ENCODE measurements around the gene RPS21. TPM values are rescaled to one million over a fixed set of nuclear protein-coding genes. Genes with fewer than 3 reads are reported as not detected.

The RPS21 gene
- total and polyA plus RNA-seq, 2 donors: 1,987 to 6,072 TPM

DNA sequence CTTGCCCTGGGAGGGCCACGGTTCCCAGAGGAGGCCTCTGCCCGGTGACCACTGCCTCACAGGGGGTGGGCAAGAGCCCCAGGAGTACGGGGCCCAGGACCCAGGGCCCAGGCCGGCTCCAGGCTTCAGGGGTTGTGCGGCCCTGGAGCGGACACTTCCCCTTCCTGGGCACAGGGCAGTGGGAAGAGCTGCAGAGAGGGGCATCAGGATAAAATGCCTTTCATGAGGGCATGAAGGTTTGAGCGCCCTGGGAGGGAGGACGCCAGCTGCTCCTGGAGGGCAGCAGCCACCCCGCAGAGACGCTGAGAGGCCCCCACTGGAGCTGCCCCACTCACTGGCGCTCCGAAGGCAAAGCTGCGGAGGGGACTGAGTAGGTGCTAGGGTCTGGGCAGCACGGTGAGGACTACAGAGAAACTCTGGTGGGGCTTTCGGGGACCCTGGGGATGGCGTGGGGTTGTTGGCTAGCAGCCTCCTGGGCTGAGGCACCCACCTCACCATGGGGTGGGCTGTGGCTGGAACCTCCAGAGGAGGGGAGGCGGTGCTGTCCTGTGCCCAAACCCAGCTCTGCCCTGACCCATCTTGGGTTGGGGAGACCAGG, 30.2 kb upstream of the RPS21 start:
- peak overlapping the region in 1 of 2 donors; percentile 77 for H3K27ac ChIP-seq (ENCODE audit: low read depth in 1 of 2, low read length in 1 of 2)
- H3K4me3 ChIP-seq (ENCODE audit: low read length in 2 of 2): no peak overlapping the region
- peaks cover 0 to 25% of the 10 kb centered on the region in 2 donors for H3K4me1 ChIP-seq (ENCODE audit: control insufficient read depth in 2 of 2, insufficient read depth in 2 of 2, low read length in 2 of 2)
- no peak for DNase-seq (ENCODE audit: low read depth in 6 of 9, low spot score in 9 of 9)
- no peaks in the 10 kb centered on the region for H3K36me3 ChIP-seq (ENCODE audit: control insufficient read depth in 2 of 2, insufficient read depth in 2 of 2, low read length in 1 of 2)
- H3K9me3 ChIP-seq (ENCODE audit: control insufficient read depth in 2 of 2, insufficient read depth in 1 of 2, low read length in 1 of 2): no peaks in the 10 kb centered on the region
- WGBS: 79% methylated on average over 17 of the region's 17 CpGs
- peaks cover 0 to 5% of the 10 kb centered on the region in 2 donors for H3K27me3 ChIP-seq (ENCODE audit: control insufficient read depth in 2 of 2, insufficient read depth in 1 of 2, low read length in 1 of 2)

GRCh38 chr20:62357187-62357667, 29.7 kb upstream of the RPS21 start:
- H3K27me3 ChIP-seq (ENCODE audit: control insufficient read depth in 2 of 2, insufficient read depth in 1 of 2, low read length in 1 of 2): peaks cover 0 to 5% of the 10 kb centered on the region in 2 donors
- no peaks in the 10 kb centered on the region for H3K9me3 ChIP-seq (ENCODE audit: control insufficient read depth in 2 of 2, insufficient read depth in 1 of 2, low read length in 1 of 2)
- H3K36me3 ChIP-seq (ENCODE audit: control insufficient read depth in 2 of 2, insufficient read depth in 2 of 2, low read length in 1 of 2): no peaks in the 10 kb centered on the region
- no peak overlapping the region for H3K27ac ChIP-seq (ENCODE audit: low read depth in 1 of 2, low read length in 1 of 2)
- H3K4me1 ChIP-seq (ENCODE audit: control insufficient read depth in 2 of 2, insufficient read depth in 2 of 2, low read length in 2 of 2): peaks cover 0 to 25% of the 10 kb centered on the region in 2 donors
- 39% methylated on average over 25 of the region's 25 CpGs for WGBS
- no peak for DNase-seq (ENCODE audit: low read depth in 6 of 9, low spot score in 9 of 9)
- no peak overlapping the region for H3K4me3 ChIP-seq (ENCODE audit: low read length in 2 of 2)

DNA sequence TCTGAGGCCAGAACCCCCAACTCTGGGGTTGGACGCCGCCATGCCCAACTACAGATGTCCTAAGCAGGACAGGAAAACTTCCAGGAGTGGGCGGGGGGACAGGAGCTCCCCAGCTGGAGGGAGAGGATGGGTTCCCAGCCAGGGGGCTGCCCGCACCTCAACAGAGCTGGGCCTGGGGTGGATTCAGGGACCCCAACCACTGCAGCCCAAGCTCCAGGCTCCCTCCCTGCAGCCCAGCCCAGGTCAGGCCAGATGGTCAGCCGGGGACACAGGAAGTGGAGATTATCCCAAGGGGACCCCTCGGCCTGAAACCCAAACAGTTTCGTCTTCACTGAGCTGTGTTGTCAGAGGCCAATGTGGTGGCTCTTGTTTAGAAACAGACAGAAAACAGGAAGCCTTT, 29.2 kb upstream of the RPS21 start:
- H3K36me3 ChIP-seq (ENCODE audit: control insufficient read depth in 2 of 2, insufficient read depth in 2 of 2, low read length in 1 of 2): no peaks in the 10 kb centered on the region
- H3K4me1 ChIP-seq (ENCODE audit: control insufficient read depth in 2 of 2, insufficient read depth in 2 of 2, low read length in 2 of 2): peaks cover 0 to 25% of the 10 kb centered on the region in 2 donors
- no peak for DNase-seq (ENCODE audit: low read depth in 6 of 9, low spot score in 9 of 9)
- no peak overlapping the region for H3K4me3 ChIP-seq (ENCODE audit: low read length in 2 of 2)
- peak overlapping the region in 1 of 2 donors; percentile 31 for H3K27ac ChIP-seq (ENCODE audit: low read depth in 1 of 2, low read length in 1 of 2)
- 79% methylated on average over 7 of the region's 7 CpGs for WGBS
- H3K9me3 ChIP-seq (ENCODE audit: control insufficient read depth in 2 of 2, insufficient read depth in 1 of 2, low read length in 1 of 2): no peaks in the 10 kb centered on the region
- H3K27me3 ChIP-seq (ENCODE audit: control insufficient read depth in 2 of 2, insufficient read depth in 1 of 2, low read length in 1 of 2): peaks cover 0 to 5% of the 10 kb centered on the region in 2 donors

DNA sequence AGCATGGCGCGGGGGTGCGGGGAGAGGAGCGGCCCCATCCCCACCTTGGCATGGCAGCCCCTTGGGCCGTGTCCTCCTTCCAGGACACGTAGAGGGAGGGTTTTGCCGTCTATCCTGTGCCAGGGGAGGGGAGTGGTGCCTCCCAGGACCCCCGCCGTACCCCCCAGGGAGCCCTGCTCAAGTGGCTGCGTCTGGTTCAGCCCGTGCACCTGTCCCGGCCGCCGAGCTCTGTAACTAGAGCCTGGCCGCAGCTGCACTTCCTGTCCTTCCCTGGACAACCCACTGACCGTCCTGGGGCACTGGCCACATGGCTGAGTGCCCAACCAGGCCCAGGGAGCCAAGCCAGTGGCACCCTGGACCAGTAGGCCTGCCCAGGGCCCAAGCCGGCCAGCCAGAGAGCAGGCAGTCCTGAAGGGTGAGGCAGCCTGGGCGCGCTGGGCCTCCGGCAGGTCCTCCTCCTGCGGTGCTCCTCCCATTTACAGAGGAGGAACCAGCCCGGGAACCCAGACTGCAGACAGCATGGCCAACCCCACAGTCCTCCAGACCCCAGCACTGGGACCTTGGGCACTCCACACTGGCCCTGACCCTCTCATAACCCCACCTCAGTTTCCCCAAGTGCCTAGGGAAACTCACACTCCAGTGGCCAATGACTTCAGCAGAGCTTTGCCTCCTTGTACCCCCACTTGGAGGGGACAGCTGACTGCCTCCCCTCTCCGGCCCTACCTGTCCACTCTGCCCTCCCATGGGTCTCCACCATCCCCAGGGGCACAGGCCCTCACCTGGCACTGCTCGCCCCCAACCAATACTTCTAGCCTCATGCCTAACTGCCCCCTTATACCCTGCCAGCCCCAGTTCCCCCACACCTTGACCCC, 28.5 kb upstream of the RPS21 start:
- H3K36me3 ChIP-seq (ENCODE audit: control insufficient read depth in 2 of 2, insufficient read depth in 2 of 2, low read length in 1 of 2): no peaks in the 10 kb centered on the region
- H3K27ac ChIP-seq (ENCODE audit: low read depth in 1 of 2, low read length in 1 of 2): peak overlapping the region in 1 of 2 donors; percentile 15
- no peak overlapping the region for H3K4me3 ChIP-seq (ENCODE audit: low read length in 2 of 2)
- 88% methylated on average over 24 of the region's 24 CpGs for WGBS
- DNase-seq (ENCODE audit: low read depth in 6 of 9, low spot score in 9 of 9): no peak
- peaks cover 0 to 5% of the 10 kb centered on the region in 2 donors for H3K27me3 ChIP-seq (ENCODE audit: control insufficient read depth in 2 of 2, insufficient read depth in 1 of 2, low read length in 1 of 2)
- peaks cover 0 to 29% of the 10 kb centered on the region in 2 donors for H3K4me1 ChIP-seq (ENCODE audit: control insufficient read depth in 2 of 2, insufficient read depth in 2 of 2, low read length in 2 of 2)
- no peaks in the 10 kb centered on the region for H3K9me3 ChIP-seq (ENCODE audit: control insufficient read depth in 2 of 2, insufficient read depth in 1 of 2, low read length in 1 of 2)

DNA sequence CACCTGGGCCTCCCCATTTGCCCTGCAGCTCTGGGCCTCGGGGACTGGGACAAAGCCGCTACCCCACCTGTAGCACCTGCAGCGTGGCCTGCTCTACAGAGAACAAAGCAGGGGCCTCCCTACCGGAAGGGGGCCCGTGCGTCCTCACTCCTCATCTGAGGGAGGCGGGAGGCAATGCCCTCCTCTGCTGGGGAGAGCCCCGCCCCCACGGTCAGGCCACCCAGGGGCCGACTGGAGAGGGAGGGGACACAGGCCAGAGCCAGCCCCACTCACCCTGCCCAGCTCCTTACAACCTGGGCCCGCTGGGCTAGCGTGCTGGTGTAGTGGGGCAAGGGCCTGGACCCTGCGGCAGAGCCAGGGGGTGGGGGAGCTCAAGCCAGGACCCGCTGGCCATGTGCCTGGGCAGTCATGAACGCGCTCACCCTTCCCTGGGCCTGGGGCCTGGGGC, 27.8 kb upstream of the RPS21 start:
- H3K4me3 ChIP-seq (ENCODE audit: low read length in 2 of 2): no peak overlapping the region
- peaks cover 0 to 29% of the 10 kb centered on the region in 2 donors for H3K4me1 ChIP-seq (ENCODE audit: control insufficient read depth in 2 of 2, insufficient read depth in 2 of 2, low read length in 2 of 2)
- DNase-seq (ENCODE audit: low read depth in 6 of 9, low spot score in 9 of 9): no peak
- H3K27ac ChIP-seq (ENCODE audit: low read depth in 1 of 2, low read length in 1 of 2): peak overlapping the region in 1 of 2 donors; percentile 69
- WGBS: 89% methylated on average over 16 of the region's 16 CpGs
- peaks cover 0 to 7% of the 10 kb centered on the region in 2 donors for H3K27me3 ChIP-seq (ENCODE audit: control insufficient read depth in 2 of 2, insufficient read depth in 1 of 2, low read length in 1 of 2)
- H3K36me3 ChIP-seq (ENCODE audit: control insufficient read depth in 2 of 2, insufficient read depth in 2 of 2, low read length in 1 of 2): no peaks in the 10 kb centered on the region
- H3K9me3 ChIP-seq (ENCODE audit: control insufficient read depth in 2 of 2, insufficient read depth in 1 of 2, low read length in 1 of 2): no peaks in the 10 kb centered on the region

DNA sequence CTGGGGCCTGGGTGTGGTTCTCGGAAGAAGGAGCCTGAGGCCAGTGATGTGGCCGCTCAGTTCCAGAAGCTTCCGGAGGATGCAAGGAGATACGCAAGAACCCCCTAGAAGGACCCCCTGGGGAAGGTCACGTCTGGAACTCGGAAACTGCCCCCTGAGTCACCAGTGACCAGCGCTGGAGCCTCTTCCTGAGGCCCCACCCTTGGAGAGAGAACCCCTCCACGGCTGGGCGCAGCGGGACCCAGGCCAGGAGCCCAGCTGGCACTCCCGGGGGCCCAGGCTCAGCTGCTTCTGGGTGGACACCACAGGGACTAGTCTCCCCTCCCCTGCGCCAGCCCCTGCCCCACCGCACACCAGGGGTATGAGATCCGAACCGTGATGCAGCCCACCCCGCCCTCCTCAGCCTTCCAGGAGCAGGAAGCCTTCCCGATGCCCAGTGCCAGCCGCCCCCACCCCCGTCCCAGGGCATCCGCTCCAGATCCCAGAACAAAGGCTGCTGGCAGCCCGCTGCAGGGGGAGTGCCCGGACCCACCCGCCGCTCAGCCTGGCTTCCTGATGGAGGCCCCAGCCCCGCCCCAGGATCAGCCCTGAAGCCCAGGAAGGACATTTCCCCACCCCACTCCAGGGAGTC, 27.3 kb upstream of the RPS21 start:
- 92% methylated on average over 25 of the region's 25 CpGs for WGBS
- Histone ChIP-seq H3K27ac (ENCODE audit: low read depth in 1 of 2, low read length in 1 of 2) (peak overlapping the region in 1 of 2 donors; percentile 49), H3K36me3 (ENCODE audit: control insufficient read depth in 2 of 2, insufficient read depth in 2 of 2, low read length in 1 of 2) (no peaks in the 10 kb centered on the region), H3K27me3 (ENCODE audit: control insufficient read depth in 2 of 2, insufficient read depth in 1 of 2, low read length in 1 of 2) (peaks cover 0 to 13% of the 10 kb centered on the region in 2 donors), H3K4me1 (ENCODE audit: control insufficient read depth in 2 of 2, insufficient read depth in 2 of 2, low read length in 2 of 2) (peaks cover 0 to 29% of the 10 kb centered on the region in 2 donors), H3K4me3 (ENCODE audit: low read length in 2 of 2) (no peak overlapping the region), H3K9me3 (ENCODE audit: control insufficient read depth in 2 of 2, insufficient read depth in 1 of 2, low read length in 1 of 2) (no peaks in the 10 kb centered on the region)
- no peak for DNase-seq (ENCODE audit: low read depth in 6 of 9, low spot score in 9 of 9)

- Histone ChIP-seq H3K4me1 (ENCODE audit: control insufficient read depth in 2 of 2, insufficient read depth in 2 of 2, low read length in 2 of 2) (peaks cover 0 to 24% of the 10 kb centered on the region in 2 donors), H3K4me3 (ENCODE audit: low read length in 2 of 2) (no peak overlapping the region), H3K27ac (ENCODE audit: low read depth in 1 of 2, low read length in 1 of 2) (peak overlapping the region in 1 of 2 donors; percentile 69), H3K27me3 (ENCODE audit: control insufficient read depth in 2 of 2, insufficient read depth in 1 of 2, low read length in 1 of 2) (peaks cover 12 to 28% of the 10 kb centered on the region in 2 donors), H3K36me3 (ENCODE audit: control insufficient read depth in 2 of 2, insufficient read depth in 2 of 2, low read length in 1 of 2) (no peaks in the 10 kb centered on the region), H3K9me3 (ENCODE audit: control insufficient read depth in 2 of 2, insufficient read depth in 1 of 2, low read length in 1 of 2) (no peaks in the 10 kb centered on the region)
- DNase-seq (ENCODE audit: low read depth in 6 of 9, low spot score in 9 of 9): no peak
- 88% methylated on average over 25 of the region's 25 CpGs for whole genome bisulfite sequencing
Measured at GRCh38 chr20:62360854-62361798, 25.8 kb upstream of the RPS21 start.

DNA sequence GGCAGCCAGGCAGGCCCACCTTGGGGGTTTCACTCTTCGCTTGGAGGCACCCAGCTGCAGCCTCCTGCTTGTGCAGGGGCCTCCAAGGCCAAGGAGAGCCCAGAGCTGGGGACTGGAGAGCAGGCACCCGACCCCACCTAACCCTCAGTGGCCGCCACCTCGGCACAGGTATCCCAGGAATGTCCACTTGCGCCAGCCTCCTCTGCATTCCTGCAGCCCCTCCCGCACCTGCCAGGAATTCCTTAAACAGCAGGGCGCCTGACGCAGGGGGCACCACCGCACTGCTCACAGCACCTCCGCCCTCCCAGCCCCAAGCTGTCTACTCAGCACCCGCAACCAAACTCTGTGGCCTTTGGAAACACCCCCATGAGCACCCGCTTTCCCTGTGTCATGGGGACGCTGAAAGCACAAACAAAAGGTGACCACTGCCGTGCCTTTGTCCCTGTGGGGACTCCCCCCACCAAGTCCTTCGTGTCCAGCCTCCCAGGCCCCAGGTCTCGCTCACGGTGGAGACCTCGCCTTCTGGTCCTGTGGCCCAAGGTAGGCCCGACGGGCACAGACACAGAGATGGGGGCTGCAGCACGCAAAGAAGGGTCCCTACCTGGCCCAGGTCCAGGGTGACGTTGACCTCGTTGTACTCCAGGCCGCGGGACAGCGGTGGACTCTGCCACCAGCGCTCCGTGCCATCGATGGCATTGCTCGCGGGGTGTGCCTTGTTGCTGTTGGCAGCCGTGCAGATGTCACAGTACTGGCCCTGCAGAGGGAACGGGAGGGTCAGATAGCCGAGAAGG, 24.9 kb upstream of the RPS21 start:
- no peaks in the 10 kb centered on the region for H3K36me3 ChIP-seq (ENCODE audit: control insufficient read depth in 2 of 2, insufficient read depth in 2 of 2, low read length in 1 of 2)
- H3K9me3 ChIP-seq (ENCODE audit: control insufficient read depth in 2 of 2, insufficient read depth in 1 of 2, low read length in 1 of 2): no peaks in the 10 kb centered on the region
- DNase-seq (ENCODE audit: low read depth in 6 of 9, low spot score in 9 of 9): no peak
- H3K4me1 ChIP-seq (ENCODE audit: control insufficient read depth in 2 of 2, insufficient read depth in 2 of 2, low read length in 2 of 2): peaks cover 0 to 21% of the 10 kb centered on the region in 2 donors
- H3K4me3 ChIP-seq (ENCODE audit: low read length in 2 of 2): no peak overlapping the region
- peak overlapping the region in 1 of 2 donors; percentile 8 for H3K27ac ChIP-seq (ENCODE audit: low read depth in 1 of 2, low read length in 1 of 2)
- WGBS: 94% methylated on average over 34 of the region's 34 CpGs
- peaks cover 21 to 33% of the 10 kb centered on the region in 2 donors for H3K27me3 ChIP-seq (ENCODE audit: control insufficient read depth in 2 of 2, insufficient read depth in 1 of 2, low read length in 1 of 2)

Measured in thymus (tissue), 11 donors.